Hepatocyte (in vitro differentiated cells): ENCODE measurements around the gene ACIN1.

ENCODE experiments used
- EZH2 ChIP-seq: fragments of 200-600 bp; sonication (generic); IDR thresholded peaks from 2 replicates; pipeline ENCODE4 v1.6.1; 2016; ENCODE audit warnings: antibody characterized with exemption, mild to moderate bottlenecking, borderline replicate concordance
- EZH2phosphoT487 ChIP-seq: fragments of 200-600 bp; sonication (generic); IDR thresholded peaks from one replicate; pipeline ENCODE4 v1.6.1; 2018; ENCODE audit warnings: antibody characterized with exemption, mild to moderate bottlenecking, low read depth, moderate library complexity; ENCODE audit not compliant: unreplicated experiment, severe bottlenecking
- TF ChIP-seq, protein P1 (sequence below): fragments of 200-600 bp; sonication (generic); IDR thresholded peaks from 2 replicates; pipeline ENCODE4 v1.5.1; 2016; ENCODE audit warnings: antibody characterized with exemption, mild to moderate bottlenecking; ENCODE audit not compliant: poor library complexity

DNA sequence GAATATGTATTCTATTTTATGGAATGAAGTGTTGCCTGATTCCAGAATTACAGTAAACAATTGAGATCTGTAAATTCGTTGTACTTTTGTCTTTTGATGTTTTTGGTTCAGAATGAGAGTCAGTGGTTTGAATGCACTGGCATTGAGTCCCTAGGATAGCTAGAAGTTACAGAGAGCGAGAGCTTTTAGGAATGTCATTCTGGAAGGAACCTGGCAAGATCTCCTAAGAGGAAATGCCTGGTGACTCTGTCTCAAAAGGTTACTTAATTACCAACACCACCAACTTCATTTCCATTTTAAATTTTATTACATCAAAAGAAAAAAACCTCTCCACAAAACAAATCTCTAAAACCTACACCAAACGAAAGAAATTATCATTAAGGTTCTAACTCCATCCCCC lies 30.1 kb upstream of the ACIN1 start:
- TF ChIP-seq, protein P1, sequence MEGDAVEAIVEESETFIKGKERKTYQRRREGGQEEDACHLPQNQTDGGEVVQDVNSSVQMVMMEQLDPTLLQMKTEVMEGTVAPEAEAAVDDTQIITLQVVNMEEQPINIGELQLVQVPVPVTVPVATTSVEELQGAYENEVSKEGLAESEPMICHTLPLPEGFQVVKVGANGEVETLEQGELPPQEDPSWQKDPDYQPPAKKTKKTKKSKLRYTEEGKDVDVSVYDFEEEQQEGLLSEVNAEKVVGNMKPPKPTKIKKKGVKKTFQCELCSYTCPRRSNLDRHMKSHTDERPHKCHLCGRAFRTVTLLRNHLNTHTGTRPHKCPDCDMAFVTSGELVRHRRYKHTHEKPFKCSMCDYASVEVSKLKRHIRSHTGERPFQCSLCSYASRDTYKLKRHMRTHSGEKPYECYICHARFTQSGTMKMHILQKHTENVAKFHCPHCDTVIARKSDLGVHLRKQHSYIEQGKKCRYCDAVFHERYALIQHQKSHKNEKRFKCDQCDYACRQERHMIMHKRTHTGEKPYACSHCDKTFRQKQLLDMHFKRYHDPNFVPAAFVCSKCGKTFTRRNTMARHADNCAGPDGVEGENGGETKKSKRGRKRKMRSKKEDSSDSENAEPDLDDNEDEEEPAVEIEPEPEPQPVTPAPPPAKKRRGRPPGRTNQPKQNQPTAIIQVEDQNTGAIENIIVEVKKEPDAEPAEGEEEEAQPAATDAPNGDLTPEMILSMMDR = no peak
- no peak for TF ChIP-seq EZH2phosphoT487
- no peak for TF ChIP-seq EZH2
